HG03432 (cell line): ENCODE results near the gene CBX1.
A peak's percentile ranks its signal among the peaks of the same experiment; 100 is the strongest.
"Not testable (repeated sequence)": the region's sequence is repeated elsewhere in the genome, so short reads cannot be mapped to it uniquely, and the experiment has no call there.

Experiments
- ATAC-seq: cut with Tn5 transposase; IDR thresholded peaks from one replicate; pipeline ENCODE4 v1.9.1; 2021; ENCODE audit warnings: mild to moderate bottlenecking, moderate library complexity; ENCODE audit not compliant: unreplicated experiment

Gene CBX1

GRCh38 chr17:48074322-48075081 is 26.8 kb downstream of the CBX1 start:
- no peak for ATAC-seq

GRCh38 chr17:48073566-48074094 is 27.6 kb downstream of the CBX1 start:
- ATAC-seq = not testable (repeated sequence)

GRCh38 chr17:48072811-48073210 is 28.5 kb downstream of the CBX1 start:
- ATAC-seq = not testable (repeated sequence)

GRCh38 chr17:48071654-48072053 is 29.6 kb downstream of the CBX1 start:
- no peak for ATAC-seq

- no peak for ATAC-seq
Observed at GRCh38 chr17:48070195-48070594, 31.1 kb downstream of the CBX1 start.

GRCh38 chr17:48068491-48068961 is 32.8 kb downstream of the CBX1 start:
- ATAC-seq = no peak

- not testable (repeated sequence) for ATAC-seq
Observed at GRCh38 chr17:48067808-48068207, 33.5 kb downstream of the CBX1 start.

- no peak for ATAC-seq
Observed at GRCh38 chr17:48067245-48067644, 34.0 kb downstream of the CBX1 start.

GRCh38 chr17:48066656-48067055 is 34.6 kb downstream of the CBX1 start:
- ATAC-seq = no peak

GRCh38 chr17:48066192-48066591 is 35.1 kb downstream of the CBX1 start:
- no peak for ATAC-seq

GRCh38 chr17:48064638-48065037 is 36.6 kb downstream of the CBX1 start:
- no peak for ATAC-seq

GRCh38 chr17:48062273-48062672 is 39.0 kb downstream of the CBX1 start:
- ATAC-seq = no peak

- no peak for ATAC-seq
Observed at GRCh38 chr17:48060249-48060648, 41.0 kb downstream of the CBX1 start.

- no peak for ATAC-seq
Observed at GRCh38 chr17:48059125-48059668, 42.1 kb downstream of the CBX1 start.

- ATAC-seq = no peak
Observed at GRCh38 chr17:48058393-48059124, 42.7 kb downstream of the CBX1 start.

GRCh38 chr17:48057626-48058025 is 43.7 kb downstream of the CBX1 start:
- ATAC-seq = no peak

GRCh38 chr17:48056879-48057278 is 44.4 kb downstream of the CBX1 start:
- no peak for ATAC-seq

GRCh38 chr17:48056246-48056745 is 45.0 kb downstream of the CBX1 start:
- ATAC-seq = no peak

GRCh38 chr17:48055531-48056245 is 45.6 kb downstream of the CBX1 start:
- peak; percentile 53 for ATAC-seq

- ATAC-seq = no peak
Observed at GRCh38 chr17:48054238-48055185, 46.8 kb downstream of the CBX1 start.
